Loucy (cell line): ENCODE data around the gene TUBGCP3.

Experiments used
- CTCF ChIP-seq: fragments of 200-600 bp; sonication (generic); conservative IDR thresholded peaks from 2 replicates; pipeline ENCODE4 v1.5.1; 2014; ENCODE audit warnings: mild to moderate bottlenecking, antibody characterized with exemption, low read length
- EZH2phosphoT487 ChIP-seq: fragments of 200-600 bp; IDR thresholded peaks from 2 replicates; pipeline ENCODE4 v1.6.1; 2018; ENCODE audit warnings: antibody characterized with exemption, mild to moderate bottlenecking, moderate library complexity, borderline replicate concordance

GRCh38 chr13:112624602-112625430, 36.9 kb upstream of the TUBGCP3 start:
- TF ChIP-seq CTCF (no peak), EZH2phosphoT487 (no peak)
